HG03520 (cell line): ENCODE measurements around the gene SAE1.

Experiments used
- ATAC-seq: cut with Tn5 transposase; IDR thresholded peaks from one replicate; pipeline ENCODE4 v1.9.1; 2021; ENCODE audit warnings: mild to moderate bottlenecking, moderate library complexity; ENCODE audit not compliant: unreplicated experiment

SAE1 gene

GRCh38 chr19:47105874-47106273 is 24.8 kb upstream of the SAE1 start:
- ATAC-seq, result no peak

- ATAC-seq, result no peak
These were observed 23.8 kb upstream of the SAE1 start for GRCh38 chr19:47106821-47107201.

GRCh38 chr19:47107202-47107952 is 23.3 kb upstream of the SAE1 start:
- no peak for ATAC-seq

GRCh38 chr19:47107953-47108746 is 22.5 kb upstream of the SAE1 start:
- no peak for ATAC-seq

GRCh38 chr19:47109177-47109540 is 21.5 kb upstream of the SAE1 start:
- no peak for ATAC-seq

- ATAC-seq, result no peak
These were observed 20.9 kb upstream of the SAE1 start for GRCh38 chr19:47109541-47110375.

- ATAC-seq, result no peak
These were observed 20.1 kb upstream of the SAE1 start for GRCh38 chr19:47110521-47111005.

- ATAC-seq, result no peak
These were observed 19.5 kb upstream of the SAE1 start for GRCh38 chr19:47111006-47111621.

- no peak for ATAC-seq
These were observed 18.9 kb upstream of the SAE1 start for GRCh38 chr19:47111682-47112165.

GRCh38 chr19:47112166-47112996 is 18.3 kb upstream of the SAE1 start:
- peak; percentile 13 for ATAC-seq

- peak; percentile 69 for ATAC-seq
These were observed 17.4 kb upstream of the SAE1 start, which contains the start of gene ZC3H4 for GRCh38 chr19:47112997-47113849. TSS of gene ZC3H4 (minus strand) at chr19:47113776. CDS start at chr19:47112584, 1,192 bp downstream.

GRCh38 chr19:47113850-47114651 is 16.6 kb upstream of the SAE1 start:
- no peak for ATAC-seq

- no peak for ATAC-seq
These were observed 10.1 kb upstream of the SAE1 start for GRCh38 chr19:47120470-47121067.

- ATAC-seq, result no peak
These were observed 8.0 kb upstream of the SAE1 start for GRCh38 chr19:47122359-47123335.

GRCh38 chr19:47123406-47123805 is 7.2 kb upstream of the SAE1 start:
- ATAC-seq, result no peak

- no peak for ATAC-seq
These were observed 5.5 kb upstream of the SAE1 start for GRCh38 chr19:47124937-47125668.
